Right lobe of liver (tissue), 4 donors: Measurements from ENCODE around the gene LGI1.

ENCODE experiments used
- POLR2A ChIP-seq: fragments of 450-650 bp; IDR thresholded peaks from one replicate; pipeline ENCODE4 v1.6.1; 2017; ENCODE audit warnings: antibody characterized with exemption, mild to moderate bottlenecking
- TF ChIP-seq, protein P1 (sequence below), 4 donors: fragments of 200-600 bp in 3 of 4; fragments of 450-650 bp in 1 of 4; IDR thresholded peaks; one replicate each; pipeline versions ENCODE4 v1.5.1 to v1.8.0; 2016 to 2022; ENCODE audit warnings: antibody characterized with exemption in 4 of 4, mild to moderate bottlenecking in 2 of 4
- donor health status: DM: no; HTN: no; CAD: no.
- donor health status: DM: no; HTN: no; CAD: no.
- donor health status: DM: no; HTN: yes; CAD: no.

DNA sequence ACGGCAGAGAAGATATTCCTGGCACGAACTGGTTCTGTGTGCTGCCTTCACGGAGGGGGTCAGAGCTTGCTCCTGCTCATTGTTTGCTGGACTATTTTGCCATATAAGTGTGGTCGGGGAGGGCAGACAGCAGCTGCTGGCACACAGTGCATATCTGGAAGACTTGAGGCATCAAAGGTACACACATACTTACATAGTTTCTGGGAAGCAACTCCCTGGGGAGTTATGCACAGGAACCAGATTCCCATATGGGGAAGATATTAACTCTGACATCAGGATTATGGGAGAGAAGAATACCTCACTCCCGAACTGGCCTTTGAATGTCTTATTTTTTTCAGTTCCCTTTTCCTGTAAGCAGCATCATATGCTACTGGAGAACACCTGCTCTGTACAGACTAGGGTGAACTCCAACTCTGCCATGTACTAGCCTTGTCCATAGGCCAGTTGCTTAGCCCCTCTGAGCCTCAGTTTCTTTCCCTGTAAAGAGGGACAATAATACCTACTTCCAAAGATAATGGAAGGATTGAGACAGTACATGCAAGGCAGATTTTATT is 41.5 kb downstream of the LGI1 start:
- TF ChIP-seq, protein P1, sequence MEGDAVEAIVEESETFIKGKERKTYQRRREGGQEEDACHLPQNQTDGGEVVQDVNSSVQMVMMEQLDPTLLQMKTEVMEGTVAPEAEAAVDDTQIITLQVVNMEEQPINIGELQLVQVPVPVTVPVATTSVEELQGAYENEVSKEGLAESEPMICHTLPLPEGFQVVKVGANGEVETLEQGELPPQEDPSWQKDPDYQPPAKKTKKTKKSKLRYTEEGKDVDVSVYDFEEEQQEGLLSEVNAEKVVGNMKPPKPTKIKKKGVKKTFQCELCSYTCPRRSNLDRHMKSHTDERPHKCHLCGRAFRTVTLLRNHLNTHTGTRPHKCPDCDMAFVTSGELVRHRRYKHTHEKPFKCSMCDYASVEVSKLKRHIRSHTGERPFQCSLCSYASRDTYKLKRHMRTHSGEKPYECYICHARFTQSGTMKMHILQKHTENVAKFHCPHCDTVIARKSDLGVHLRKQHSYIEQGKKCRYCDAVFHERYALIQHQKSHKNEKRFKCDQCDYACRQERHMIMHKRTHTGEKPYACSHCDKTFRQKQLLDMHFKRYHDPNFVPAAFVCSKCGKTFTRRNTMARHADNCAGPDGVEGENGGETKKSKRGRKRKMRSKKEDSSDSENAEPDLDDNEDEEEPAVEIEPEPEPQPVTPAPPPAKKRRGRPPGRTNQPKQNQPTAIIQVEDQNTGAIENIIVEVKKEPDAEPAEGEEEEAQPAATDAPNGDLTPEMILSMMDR (IDR thresholded peaks at IDR 0.05) = no peak
- no peak for TF ChIP-seq POLR2A
